WTC11 (cell line): ENCODE measurements around the gene F8.

Experiments used
- ATF1 ChIP-seq: sonication (generic); formaldehyde crosslinking; IDR thresholded peaks from 2 replicates; pipeline ENCODE4 v1.8.1; 2023; ENCODE audit warnings: mild to moderate bottlenecking, moderate library complexity, missing genetic modification reagents
- CREB1 ChIP-seq: sonication (generic); formaldehyde crosslinking; IDR thresholded peaks from 2 replicates; pipeline ENCODE4 v1.8.0; 2023; ENCODE audit warnings: mild to moderate bottlenecking, missing genetic modification reagents
- CTCF ChIP-seq: fragments of 200-600 bp; IDR thresholded peaks from 2 replicates; pipeline ENCODE4 v1.8.0; 2022; ENCODE audit warnings: antibody characterized with exemption
- EMX1 ChIP-seq: fragments of 250-450 bp; sonication (Bioruptor Pico); IDR thresholded peaks from 2 replicates; pipeline ENCODE4 v1.8.0; 2021; ENCODE audit warnings: mild to moderate bottlenecking
- ESRRA ChIP-seq: sonication (generic); formaldehyde crosslinking; IDR thresholded peaks from 2 replicates; pipeline ENCODE4 v1.8.1; 2022; ENCODE audit warnings: mild to moderate bottlenecking, missing genetic modification reagents, borderline replicate concordance
- GABPB1 ChIP-seq: sonication (generic); formaldehyde crosslinking; IDR thresholded peaks from 2 replicates; pipeline ENCODE4 v1.8.1; 2023; ENCODE audit warnings: mild to moderate bottlenecking, missing genetic modification reagents
- STAT6 ChIP-seq: sonication (generic); formaldehyde crosslinking; conservative IDR thresholded peaks from 2 replicates; pipeline ENCODE4 v1.8.1; 2023; ENCODE audit warnings: mild to moderate bottlenecking, low read depth, missing genetic modification reagents, moderate library complexity
- TEAD4 ChIP-seq: sonication (generic); formaldehyde crosslinking; IDR thresholded peaks from 2 replicates; pipeline ENCODE4 v1.8.0; 2022; ENCODE audit warnings: mild to moderate bottlenecking, missing genetic modification reagents

GRCh38 chrX:155022585-155022984 is at the start of gene F8:
- no peak for TF ChIP-seq CTCF
- TF ChIP-seq EMX1, result no peak
- no peak for TF ChIP-seq CREB1 (CRISPR knock-in tag)
- TF ChIP-seq ESRRA (CRISPR knock-in tag), result no peak
- TF ChIP-seq GABPB1 (CRISPR knock-in tag), result no peak
- TF ChIP-seq STAT6 (CRISPR knock-in tag), result no peak
- no peak for TF ChIP-seq ATF1 (CRISPR knock-in tag)
- no peak for TF ChIP-seq TEAD4 (CRISPR knock-in tag)
